ENCODE results near the gene WNT8B.

- TF ChIP-seq CTCF (IDR thresholded peaks at IDR 0.05): no peak
- TF ChIP-seq TCF7L2 (IDR thresholded peaks at IDR 0.05; ENCODE audit: low read depth, low read length): no peak
These were observed 47.9 kb downstream of the WNT8B start for GRCh38 chr10:100510533-100511308.

Measured in Panc1 (cell line).